Central memory CD8-positive, alpha-beta T cell (primary cell): ENCODE results near the gene VAMP5.
A peak's percentile ranks its signal among the peaks of the same experiment; 100 is the strongest.
"Not testable (repeated sequence)": the region's sequence is repeated elsewhere in the genome, so short reads cannot be mapped to it uniquely, and the experiment has no call there.

Source experiments
- ATAC-seq: fragments of 150-1000 bp; cut with Tn5 transposase; replicated peaks from 2 replicates; pipeline ENCODE4 v1.10.0; 2022; ENCODE audit warnings: mild to moderate bottlenecking, moderate FRiP score, moderate number of reproducible peaks; ENCODE audit not compliant: poor library complexity, severe bottlenecking; ENCODE audit errors: extremely low read depth
- DNase-seq, 2 donors: peaks; one replicate each; pipeline ENCODE4 v3.0.0; 2021; ENCODE audit warnings: low spot score in 2 of 2
- H3K27ac Mint-ChIP-seq: one replicate; pipeline ENCODE4 v1.8.0; 2022; ENCODE audit warnings: low read depth, mild to moderate bottlenecking, moderate library complexity, mixed read lengths
- H3K27me3 Mint-ChIP-seq: one replicate; pipeline ENCODE4 v1.8.0; 2022; ENCODE audit warnings: mixed read lengths
- H3K36me3 Mint-ChIP-seq: one replicate; pipeline ENCODE4 v1.8.0; 2022; ENCODE audit warnings: mild to moderate bottlenecking, moderate library complexity, mixed read lengths; ENCODE audit not compliant: insufficient read depth
- H3K4me1 Mint-ChIP-seq: one replicate; pipeline ENCODE4 v1.8.0; 2022; ENCODE audit warnings: mixed read lengths
- H3K4me3 Mint-ChIP-seq: one replicate; pipeline ENCODE4 v1.8.0; 2022; ENCODE audit warnings: mild to moderate bottlenecking, moderate library complexity, mixed read lengths
- H3K9me3 Mint-ChIP-seq: one replicate; pipeline ENCODE4 v1.8.0; 2022; ENCODE audit warnings: mixed read lengths

Gene VAMP5

DNA sequence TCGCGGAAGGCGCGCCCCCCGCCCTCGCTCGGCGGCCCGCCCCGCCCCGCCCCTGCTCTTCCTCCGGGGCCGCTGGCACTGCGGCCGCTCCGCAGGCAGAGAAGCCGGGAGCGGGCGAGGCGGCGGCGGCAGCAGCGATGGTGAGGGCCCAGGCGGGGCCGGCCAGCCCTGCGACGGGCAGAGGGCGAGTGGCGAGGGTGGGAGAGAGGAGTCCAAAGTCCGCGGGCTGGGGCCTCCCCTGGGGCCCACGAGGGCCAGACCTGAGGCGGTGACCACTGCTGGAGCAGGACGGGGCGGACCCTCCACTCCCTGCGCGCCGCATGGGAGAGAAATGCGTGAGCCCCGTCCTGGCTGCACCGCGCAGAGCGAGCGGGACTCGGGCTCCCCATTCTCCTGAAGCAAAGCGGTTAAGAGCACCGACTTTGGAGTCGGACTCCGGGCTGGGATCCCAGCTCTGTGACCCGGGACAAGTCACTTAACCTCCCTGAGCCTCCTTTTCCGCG is at the start of gene VAMP5:
Gene VAMP5, plus strand, starts transcription at position 78 of the 503 bp plus-strand sequence. Its CDS starts 60 bp downstream, at position 138.
- no peaks in the 10 kb centered on the region for H3K27me3 Mint-ChIP-seq
- no peaks in the 10 kb centered on the region for H3K9me3 Mint-ChIP-seq
- DNase-seq, result no peak
- H3K36me3 Mint-ChIP-seq, result peaks cover 26% of the 10 kb centered on the region
- peak within 1 kb of the TSS; percentile 80 for H3K4me3 Mint-ChIP-seq
- ATAC-seq, result peak; percentile 55
- H3K27ac Mint-ChIP-seq, result peak within 1 kb of the TSS; percentile 93
- H3K4me1 Mint-ChIP-seq, result peaks cover 57% of the 10 kb centered on the region

GRCh38 chr2:85534881-85535280 is 49.4 kb upstream of the VAMP5 start:
- no peak for ATAC-seq
- no peaks in the 10 kb centered on the region for H3K27me3 Mint-ChIP-seq
- H3K4me3 Mint-ChIP-seq, result no peak overlapping the region
- H3K9me3 Mint-ChIP-seq, result no peaks in the 10 kb centered on the region
- H3K36me3 Mint-ChIP-seq, result peaks cover 21% of the 10 kb centered on the region
- H3K4me1 Mint-ChIP-seq, result peaks cover 12% of the 10 kb centered on the region
- DNase-seq, result no peak
- H3K27ac Mint-ChIP-seq, result no peak overlapping the region

GRCh38 chr2:85536479-85536878 is 47.8 kb upstream of the VAMP5 start:
- Mint-ChIP-seq H3K4me3 (no peak overlapping the region), H3K36me3 (peaks cover 28% of the 10 kb centered on the region), H3K9me3 (no peaks in the 10 kb centered on the region), H3K27ac (peak overlapping the region; percentile 84), H3K27me3 (no peaks in the 10 kb centered on the region), H3K4me1 (peaks cover 28% of the 10 kb centered on the region)
- DNase-seq, result no peak
- ATAC-seq, result no peak

DNA sequence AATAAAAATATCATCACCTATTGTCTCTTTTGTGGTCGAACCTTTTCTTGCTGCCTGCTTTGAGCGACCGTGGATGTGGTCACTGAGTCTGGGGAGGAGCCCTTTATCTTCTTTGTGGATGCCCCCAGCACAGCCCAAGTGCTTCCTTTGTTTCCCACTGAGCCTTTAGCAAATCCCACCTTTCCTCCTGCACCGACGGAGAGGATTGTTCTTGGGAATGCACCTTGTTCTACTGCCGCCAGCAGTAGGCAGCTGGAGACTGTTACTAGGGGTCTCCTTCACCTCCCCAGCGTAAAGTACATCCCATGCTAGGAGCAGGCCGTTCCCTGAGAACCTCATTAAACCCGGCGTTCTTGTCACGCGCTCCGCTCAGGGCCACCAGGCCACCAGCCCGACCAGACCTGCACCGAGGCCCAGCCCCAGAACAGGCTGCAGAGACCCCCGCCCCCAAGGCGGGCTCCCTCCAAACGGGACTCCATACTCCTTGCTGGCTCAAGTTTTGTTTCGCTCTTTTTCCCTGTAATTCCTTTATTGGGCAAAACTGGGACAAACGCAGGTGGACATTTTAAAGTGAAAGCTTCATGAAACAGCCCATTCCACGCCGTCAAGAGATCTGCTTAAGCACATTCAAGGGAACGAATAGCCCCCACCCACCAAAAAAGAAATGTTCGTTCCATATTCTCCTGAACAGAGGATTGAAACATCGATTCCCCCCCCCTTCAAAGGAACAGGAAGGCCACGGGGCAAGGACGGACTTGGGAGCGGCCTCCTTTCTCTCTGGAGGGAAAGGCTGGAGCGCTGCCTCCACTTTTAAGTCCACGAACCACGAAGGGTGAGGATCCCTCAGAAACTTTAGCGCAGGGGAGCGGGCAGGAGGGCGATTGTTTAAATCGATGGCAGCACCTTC is 46.4 kb upstream of the VAMP5 start:
- no peak for ATAC-seq
- H3K9me3 Mint-ChIP-seq, result no peaks in the 10 kb centered on the region
- H3K36me3 Mint-ChIP-seq, result peaks cover 40% of the 10 kb centered on the region
- peak overlapping the region; percentile 89 for H3K27ac Mint-ChIP-seq
- H3K4me1 Mint-ChIP-seq, result peaks cover 36% of the 10 kb centered on the region
- no peak for DNase-seq
- peak overlapping the region; percentile 89 for H3K4me3 Mint-ChIP-seq
- H3K27me3 Mint-ChIP-seq, result no peaks in the 10 kb centered on the region

- ATAC-seq, result peak; percentile 72
- Mint-ChIP-seq H3K9me3 (no peaks in the 10 kb centered on the region), H3K4me3 (peak within 1 kb of the TSS; percentile 89), H3K27ac (peak within 1 kb of the TSS; percentile 89), H3K27me3 (no peaks in the 10 kb centered on the region), H3K36me3 (peaks cover 46% of the 10 kb centered on the region), H3K4me1 (peaks cover 36% of the 10 kb centered on the region)
- DNase-seq, result peak; percentile 74 to 76
These were observed 45.5 kb upstream of the VAMP5 start, which contains the start of gene MAT2A for GRCh38 chr2:85538507-85539360. Gene MAT2A (plus strand): TSS chr2:85539168. CDS start chr2:85539288, 120 bp downstream.

DNA sequence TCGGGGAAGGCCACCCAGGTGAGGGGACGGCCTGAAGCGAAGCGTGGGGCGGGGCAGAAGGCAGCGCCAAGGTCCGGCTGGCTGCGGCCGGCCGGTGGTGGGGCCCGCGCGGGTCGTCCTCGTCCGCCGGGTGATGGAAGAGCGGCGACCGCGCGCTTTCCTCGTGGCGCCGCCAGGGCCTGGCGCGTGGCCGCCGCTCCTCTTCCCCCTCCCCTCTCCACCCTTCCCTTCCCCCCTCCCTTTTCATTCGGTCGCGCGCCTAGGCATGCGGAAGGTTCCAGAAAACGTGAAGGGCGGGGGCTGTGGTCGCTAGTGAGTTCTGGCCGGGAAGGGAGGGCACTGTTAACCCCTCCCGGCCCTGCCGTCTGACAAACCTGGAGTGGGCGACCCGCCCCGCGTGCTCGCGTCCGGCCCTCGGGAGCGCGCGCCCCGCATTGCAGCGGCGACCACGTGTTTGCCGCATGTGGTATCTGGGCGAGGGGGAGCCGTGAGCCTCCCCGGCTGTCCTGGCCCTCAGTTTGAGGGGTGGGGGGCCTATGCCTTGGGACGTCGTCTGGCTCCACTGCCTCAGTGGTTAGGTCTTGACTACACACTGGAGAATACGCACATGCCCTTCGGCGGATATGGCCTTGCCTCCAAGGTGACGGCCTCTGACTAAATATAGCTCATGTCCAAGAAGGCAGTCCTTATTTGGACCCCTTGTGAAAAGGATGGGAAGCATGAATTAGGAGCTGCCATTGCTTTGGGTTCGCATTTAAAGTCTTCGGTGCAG is 44.7 kb upstream of the VAMP5 start:
- Mint-ChIP-seq H3K27me3 (no peaks in the 10 kb centered on the region), H3K27ac (peak overlapping the region; percentile 89), H3K4me3 (peak overlapping the region; percentile 89), H3K4me1 (peaks cover 42% of the 10 kb centered on the region), H3K9me3 (no peaks in the 10 kb centered on the region), H3K36me3 (peaks cover 54% of the 10 kb centered on the region)
- ATAC-seq (peak; percentile 66), DNase-seq (peak; percentile 41 to 49)

GRCh38 chr2:85540133-85540648 is 44.0 kb upstream of the VAMP5 start:
- Mint-ChIP-seq H3K9me3 (no peaks in the 10 kb centered on the region), H3K36me3 (peaks cover 59% of the 10 kb centered on the region), H3K27me3 (no peaks in the 10 kb centered on the region), H3K4me1 (peaks cover 42% of the 10 kb centered on the region), H3K4me3 (peak overlapping the region; percentile 89), H3K27ac (peak overlapping the region; percentile 89)
- ATAC-seq, result no peak
- DNase-seq, result no peak

GRCh38 chr2:85541262-85541661 is 43.0 kb upstream of the VAMP5 start:
- Mint-ChIP-seq H3K36me3 (peaks cover 64% of the 10 kb centered on the region), H3K27me3 (no peaks in the 10 kb centered on the region), H3K4me3 (peak overlapping the region; percentile 9), H3K4me1 (peaks cover 42% of the 10 kb centered on the region), H3K27ac (no peak overlapping the region), H3K9me3 (no peaks in the 10 kb centered on the region)
- ATAC-seq (no peak), DNase-seq (no peak)

GRCh38 chr2:85541753-85542457 is 42.3 kb upstream of the VAMP5 start:
- peaks cover 42% of the 10 kb centered on the region for H3K4me1 Mint-ChIP-seq
- H3K27me3 Mint-ChIP-seq, result no peaks in the 10 kb centered on the region
- no peak overlapping the region for H3K27ac Mint-ChIP-seq
- no peak overlapping the region for H3K4me3 Mint-ChIP-seq
- ATAC-seq (no peak), DNase-seq (no peak)
- H3K9me3 Mint-ChIP-seq, result no peaks in the 10 kb centered on the region
- peaks cover 62% of the 10 kb centered on the region for H3K36me3 Mint-ChIP-seq

- Mint-ChIP-seq H3K4me1 (peaks cover 36% of the 10 kb centered on the region), H3K27me3 (no peaks in the 10 kb centered on the region), H3K27ac (no peak overlapping the region), H3K4me3 (no peak overlapping the region), H3K9me3 (no peaks in the 10 kb centered on the region), H3K36me3 (peaks cover 62% of the 10 kb centered on the region)
- ATAC-seq (no peak), DNase-seq (no peak)
These were observed 41.5 kb upstream of the VAMP5 start for GRCh38 chr2:85542777-85543176.

DNA sequence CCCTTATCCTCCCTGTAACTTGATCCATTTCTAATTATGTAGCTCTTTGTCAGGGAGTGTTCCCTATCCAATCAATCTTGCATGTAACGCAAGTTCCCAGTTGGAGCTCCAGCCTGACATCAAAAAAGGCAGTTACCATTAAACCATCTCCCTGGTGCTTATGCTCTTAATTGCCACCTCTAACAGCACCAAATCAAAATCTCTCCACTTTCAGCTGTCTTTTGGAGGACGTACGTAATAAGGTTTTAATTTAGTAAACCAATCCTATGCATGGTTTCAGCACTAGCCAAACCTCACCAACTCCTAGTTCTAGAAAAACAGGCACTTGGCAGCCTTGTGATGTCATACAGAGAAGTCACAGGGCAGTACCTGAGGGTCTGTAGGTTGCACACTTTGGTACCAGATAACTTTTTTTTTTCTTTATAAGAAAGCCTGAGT is 40.0 kb upstream of the VAMP5 start:
- Mint-ChIP-seq H3K27ac (peak overlapping the region; percentile 33), H3K36me3 (peaks cover 53% of the 10 kb centered on the region), H3K4me1 (peaks cover 32% of the 10 kb centered on the region)
- H3K9me3 Mint-ChIP-seq, H3K4me3 Mint-ChIP-seq, H3K27me3 Mint-ChIP-seq, ATAC-seq, DNase-seq: not testable (repeated sequence)
